HepG2 (cell line): Measurements from ENCODE around the gene DPH2. TPM values are rescaled to one million over a fixed set of nuclear protein-coding genes. Genes with fewer than 3 reads are reported as not detected.

Source experiments
- ERF ChIP-seq: IDR thresholded peaks from 2 replicates; pipeline ENCODE4 v1.6.1; 2018; ENCODE audit warnings: missing biosample characterization, missing genetic modification reagents
- HDAC2 ChIP-seq: sonication (generic); formaldehyde crosslinking; IDR thresholded peaks from 2 replicates; pipeline ENCODE4 v1.4.0; 2020; ENCODE audit warnings: missing genetic modification reagents
- HDAC6 ChIP-seq: fragments of 200-600 bp; sonication (generic); IDR thresholded peaks from 2 replicates; pipeline ENCODE4 v1.7.0; 2017; ENCODE audit warnings: mild to moderate bottlenecking, antibody characterized with exemption, low read length, low read depth
- IKZF1 ChIP-seq: fragments of 450-650 bp; IDR thresholded peaks from 2 replicates; pipeline ENCODE4 v1.7.1; 2016
- KLF11 ChIP-seq: IDR thresholded peaks from 2 replicates; pipeline ENCODE4 v1.6.1; 2016; ENCODE audit warnings: missing compliant biosample characterization
- PCBP2 ChIP-seq: fragments of 200-400 bp; formaldehyde crosslinking; optimal IDR thresholded peaks from 2 replicates; pipeline ENCODE3; 2018; ENCODE audit warnings: low read length, low read depth; ENCODE audit not compliant: poor library complexity, severe bottlenecking
- REPIN1 ChIP-seq: sonication (generic); formaldehyde crosslinking; IDR thresholded peaks from 2 replicates; pipeline ENCODE4 v1.8.0; 2022; ENCODE audit warnings: missing genetic modification reagents, low read depth, mild to moderate bottlenecking, borderline replicate concordance
- TAF1 ChIP-seq: sonication (generic); formaldehyde crosslinking; IDR thresholded peaks from 2 replicates; pipeline ENCODE4 v1.4.0; 2020; ENCODE audit warnings: missing genetic modification reagents
- TBP ChIP-seq: sonication (generic); formaldehyde crosslinking; IDR thresholded peaks from 2 replicates; pipeline ENCODE4 v1.5.0; 2020; ENCODE audit warnings: missing genetic modification reagents
- TMF1 ChIP-seq: sonication (generic); formaldehyde crosslinking; IDR thresholded peaks from 2 replicates; pipeline ENCODE4 v1.8.1; 2022; ENCODE audit warnings: low read depth, missing genetic modification reagents
- ZNF317 ChIP-seq: sonication (generic); formaldehyde crosslinking; IDR thresholded peaks from 2 replicates; pipeline ENCODE4 v1.5.0; 2020; ENCODE audit warnings: mild to moderate bottlenecking, missing genetic modification reagents
- ZNF34 ChIP-seq: sonication (generic); formaldehyde crosslinking; IDR thresholded peaks from 2 replicates; pipeline ENCODE4 v1.4.0; 2020; ENCODE audit warnings: mild to moderate bottlenecking, missing genetic modification reagents, borderline replicate concordance
- ZNF350 ChIP-seq: sonication (generic); formaldehyde crosslinking; IDR thresholded peaks from 2 replicates; pipeline ENCODE4 v1.4.0; 2020; ENCODE audit warnings: mild to moderate bottlenecking, low read depth, missing genetic modification reagents, borderline replicate concordance
- ZNF501 ChIP-seq: sonication (generic); formaldehyde crosslinking; IDR thresholded peaks from 2 replicates; pipeline ENCODE4 v1.5.1; 2020; ENCODE audit warnings: mild to moderate bottlenecking, moderate library complexity, missing genetic modification reagents
- ZNF598 ChIP-seq: sonication (generic); formaldehyde crosslinking; IDR thresholded peaks from 2 replicates; pipeline ENCODE4 v1.5.1; 2020; ENCODE audit warnings: mild to moderate bottlenecking, missing genetic modification reagents, borderline replicate concordance
- polyA plus RNA-seq, 8 experiments: library from polyadenylated mRNA; depleted of rRNA in 3 of 8; stranded (reverse) in 7 of 8; unstranded in 1 of 8; fragments of >200 nt; fragmentation: Illumina TruSeq in 4 of 8; extraction: Trizol in 4 of 8; gene quantifications; 2 replicates each; pipeline versions ENCODE4 v1.2.1 to v1.2.3, GENCODE V29; 2011 to 2016; ENCODE audit warnings: low read depth in 4 of 8, missing spikeins in 1 of 8, mixed read lengths in 1 of 8; ENCODE audit not compliant: insufficient read depth in 1 of 8
- total RNA-seq, 5 experiments: library from RNA; depleted of rRNA; stranded (reverse); fragments of >200 nt; fragmentation: Illumina TruSeq; extraction: Trizol; gene quantifications; 2 replicates each; pipeline ENCODE4 v1.2.3, GENCODE V29; 2016; ENCODE audit warnings: low read depth in 1 of 5
- TF ChIP-seq, protein P1 (sequence below): sonication (generic); formaldehyde crosslinking; IDR thresholded peaks from 2 replicates; pipeline ENCODE4 v1.4.0; 2020; ENCODE audit warnings: missing genetic modification reagents
- TF ChIP-seq, protein P2 (sequence below): sonication (generic); formaldehyde crosslinking; IDR thresholded peaks from 2 replicates; pipeline ENCODE4 v1.4.0; 2020; ENCODE audit warnings: missing genetic modification reagents, borderline replicate concordance
- TF ChIP-seq, protein P3 (sequence below): sonication (generic); formaldehyde crosslinking; IDR thresholded peaks from 2 replicates; pipeline ENCODE4 v1.4.0; 2020; ENCODE audit warnings: missing genetic modification reagents
- TF ChIP-seq, protein P4 (sequence below): sonication (generic); formaldehyde crosslinking; IDR thresholded peaks from 2 replicates; pipeline ENCODE4 v1.5.0; 2020; ENCODE audit warnings: missing genetic modification reagents
- TF ChIP-seq, protein P5 (sequence below): sonication (generic); formaldehyde crosslinking; IDR thresholded peaks from 2 replicates; pipeline ENCODE4 v1.4.0; 2020; ENCODE audit warnings: mild to moderate bottlenecking, missing genetic modification reagents, borderline replicate concordance
- TF ChIP-seq, protein P6 (sequence below): IDR thresholded peaks from 2 replicates; pipeline ENCODE4 v1.6.1; 2016; ENCODE audit warnings: missing compliant biosample characterization, missing genetic modification reagents, borderline replicate concordance

The DPH2 gene
- total and polyA plus RNA-seq, 2 of the 13 experiments (the other 11 are each of a cell fraction or from before 2014, with no cell fraction given) = 32.2 to 38.3 TPM

DNA sequence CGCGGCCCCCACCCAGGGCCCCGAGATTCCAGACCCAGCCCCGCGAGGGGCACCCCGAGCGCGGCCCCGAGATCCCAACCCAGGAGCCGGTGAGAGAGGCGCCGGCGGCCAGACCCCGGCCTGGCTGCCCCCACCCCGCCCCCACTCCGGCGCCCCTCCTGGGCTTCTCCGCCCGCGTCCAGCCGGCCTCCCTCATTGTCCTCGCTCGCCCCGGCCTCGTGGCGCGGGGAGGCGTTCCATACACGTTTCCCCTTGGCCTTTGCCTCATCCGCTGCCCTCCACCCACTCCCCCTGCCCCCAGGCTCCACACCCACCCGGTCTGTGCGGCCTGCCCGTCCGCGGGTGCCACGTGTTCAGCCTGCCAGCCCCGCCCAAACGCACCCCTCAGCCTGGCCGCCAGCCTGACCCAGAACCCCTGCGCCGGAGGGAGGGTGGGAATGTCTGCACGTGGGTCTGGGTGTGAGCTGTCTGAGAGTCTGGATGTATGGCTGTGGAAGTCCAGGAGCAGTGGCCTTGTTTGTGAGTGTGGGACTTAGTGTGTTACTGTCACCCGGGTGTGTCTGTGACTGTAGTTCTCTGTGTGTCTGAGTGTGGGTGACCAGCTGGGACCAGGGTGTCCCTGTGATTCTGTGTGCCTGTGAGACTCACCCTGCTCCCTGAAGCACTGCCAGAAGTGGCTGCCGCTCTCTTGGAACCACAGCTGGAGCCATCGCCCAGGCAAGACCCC is 9.9 kb downstream of the DPH2 start (continued):
- TF ChIP-seq, protein P1, sequence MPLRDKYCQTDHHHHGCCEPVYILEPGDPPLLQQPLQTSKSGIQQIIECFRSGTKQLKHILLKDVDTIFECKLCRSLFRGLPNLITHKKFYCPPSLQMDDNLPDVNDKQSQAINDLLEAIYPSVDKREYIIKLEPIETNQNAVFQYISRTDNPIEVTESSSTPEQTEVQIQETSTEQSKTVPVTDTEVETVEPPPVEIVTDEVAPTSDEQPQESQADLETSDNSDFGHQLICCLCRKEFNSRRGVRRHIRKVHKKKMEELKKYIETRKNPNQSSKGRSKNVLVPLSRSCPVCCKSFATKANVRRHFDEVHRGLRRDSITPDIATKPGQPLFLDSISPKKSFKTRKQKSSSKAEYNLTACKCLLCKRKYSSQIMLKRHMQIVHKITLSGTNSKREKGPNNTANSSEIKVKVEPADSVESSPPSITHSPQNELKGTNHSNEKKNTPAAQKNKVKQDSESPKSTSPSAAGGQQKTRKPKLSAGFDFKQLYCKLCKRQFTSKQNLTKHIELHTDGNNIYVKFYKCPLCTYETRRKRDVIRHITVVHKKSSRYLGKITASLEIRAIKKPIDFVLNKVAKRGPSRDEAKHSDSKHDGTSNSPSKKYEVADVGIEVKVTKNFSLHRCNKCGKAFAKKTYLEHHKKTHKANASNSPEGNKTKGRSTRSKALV (CRISPR knock-in tag) = no peak
- no peak for TF ChIP-seq ZNF501 (CRISPR knock-in tag)
- TF ChIP-seq ZNF350 = 0 out of 2 replicates have a peak, but pooled peaks have one; percentile 28
- TF ChIP-seq ZNF598 (CRISPR knock-in tag) = peak; percentile 26; the same call in 1 of the 2 replicates
- TF ChIP-seq ZNF317 (CRISPR knock-in tag) = no peak
- TF ChIP-seq TBP (CRISPR knock-in tag) = no peak
- peak; percentile 40; the same call in 1 of the 2 replicates for TF ChIP-seq TAF1 (CRISPR knock-in tag)
- TF ChIP-seq, protein P2, sequence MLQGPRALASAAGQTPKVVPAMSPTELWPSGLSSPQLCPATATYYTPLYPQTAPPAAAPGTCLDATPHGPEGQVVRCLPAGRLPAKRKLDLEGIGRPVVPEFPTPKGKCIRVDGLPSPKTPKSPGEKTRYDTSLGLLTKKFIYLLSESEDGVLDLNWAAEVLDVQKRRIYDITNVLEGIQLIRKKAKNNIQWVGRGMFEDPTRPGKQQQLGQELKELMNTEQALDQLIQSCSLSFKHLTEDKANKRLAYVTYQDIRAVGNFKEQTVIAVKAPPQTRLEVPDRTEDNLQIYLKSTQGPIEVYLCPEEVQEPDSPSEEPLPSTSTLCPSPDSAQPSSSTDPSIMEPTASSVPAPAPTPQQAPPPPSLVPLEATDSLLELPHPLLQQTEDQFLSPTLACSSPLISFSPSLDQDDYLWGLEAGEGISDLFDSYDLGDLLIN (CRISPR knock-in tag) = no peak
- peak; percentile 65; the same call in 1 of the 2 replicates for TF ChIP-seq ZNF34 (CRISPR knock-in tag)
- TF ChIP-seq, protein P3, sequence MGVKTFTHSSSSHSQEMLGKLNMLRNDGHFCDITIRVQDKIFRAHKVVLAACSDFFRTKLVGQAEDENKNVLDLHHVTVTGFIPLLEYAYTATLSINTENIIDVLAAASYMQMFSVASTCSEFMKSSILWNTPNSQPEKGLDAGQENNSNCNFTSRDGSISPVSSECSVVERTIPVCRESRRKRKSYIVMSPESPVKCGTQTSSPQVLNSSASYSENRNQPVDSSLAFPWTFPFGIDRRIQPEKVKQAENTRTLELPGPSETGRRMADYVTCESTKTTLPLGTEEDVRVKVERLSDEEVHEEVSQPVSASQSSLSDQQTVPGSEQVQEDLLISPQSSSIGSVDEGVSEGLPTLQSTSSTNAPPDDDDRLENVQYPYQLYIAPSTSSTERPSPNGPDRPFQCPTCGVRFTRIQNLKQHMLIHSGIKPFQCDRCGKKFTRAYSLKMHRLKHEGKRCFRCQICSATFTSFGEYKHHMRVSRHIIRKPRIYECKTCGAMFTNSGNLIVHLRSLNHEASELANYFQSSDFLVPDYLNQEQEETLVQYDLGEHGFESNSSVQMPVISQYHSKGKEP (CRISPR knock-in tag) = no peak
- peak; percentile 50; the same call in 1 of the 2 replicates for TF ChIP-seq REPIN1 (CRISPR knock-in tag)
- TF ChIP-seq ERF (CRISPR knock-in tag) = peak; percentile 67; the same call in 1 of the 2 replicates
- TF ChIP-seq IKZF1 = no peak
- TF ChIP-seq, protein P4, sequence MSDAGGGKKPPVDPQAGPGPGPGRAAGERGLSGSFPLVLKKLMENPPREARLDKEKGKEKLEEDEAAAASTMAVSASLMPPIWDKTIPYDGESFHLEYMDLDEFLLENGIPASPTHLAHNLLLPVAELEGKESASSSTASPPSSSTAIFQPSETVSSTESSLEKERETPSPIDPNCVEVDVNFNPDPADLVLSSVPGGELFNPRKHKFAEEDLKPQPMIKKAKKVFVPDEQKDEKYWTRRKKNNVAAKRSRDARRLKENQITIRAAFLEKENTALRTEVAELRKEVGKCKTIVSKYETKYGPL = no peak
- TF ChIP-seq HDAC2 (CRISPR knock-in tag) = peak; percentile 50; the same call in 1 of the 2 replicates
- no peak for TF ChIP-seq KLF11 (CRISPR knock-in tag)
- 0 out of 2 replicates have a peak, but pooled peaks have one; percentile 49 for TF ChIP-seq TMF1 (CRISPR knock-in tag)
- TF ChIP-seq, protein P5, sequence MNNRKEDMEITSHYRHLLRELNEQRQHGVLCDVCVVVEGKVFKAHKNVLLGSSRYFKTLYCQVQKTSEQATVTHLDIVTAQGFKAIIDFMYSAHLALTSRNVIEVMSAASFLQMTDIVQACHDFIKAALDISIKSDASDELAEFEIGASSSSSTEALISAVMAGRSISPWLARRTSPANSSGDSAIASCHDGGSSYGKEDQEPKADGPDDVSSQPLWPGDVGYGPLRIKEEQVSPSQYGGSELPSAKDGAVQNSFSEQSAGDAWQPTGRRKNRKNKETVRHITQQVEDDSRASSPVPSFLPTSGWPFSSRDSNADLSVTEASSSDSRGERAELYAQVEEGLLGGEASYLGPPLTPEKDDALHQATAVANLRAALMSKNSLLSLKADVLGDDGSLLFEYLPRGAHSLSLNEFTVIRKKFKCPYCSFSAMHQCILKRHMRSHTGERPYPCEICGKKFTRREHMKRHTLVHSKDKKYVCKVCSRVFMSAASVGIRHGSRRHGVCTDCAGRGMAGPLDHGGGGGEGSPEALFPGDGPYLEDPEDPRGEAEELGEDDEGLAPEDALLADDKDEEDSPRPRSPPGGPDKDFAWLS (CRISPR knock-in tag) = peak; percentile 64; the same call in 1 of the 2 replicates
- no peak for TF ChIP-seq PCBP2
- TF ChIP-seq, protein P6, sequence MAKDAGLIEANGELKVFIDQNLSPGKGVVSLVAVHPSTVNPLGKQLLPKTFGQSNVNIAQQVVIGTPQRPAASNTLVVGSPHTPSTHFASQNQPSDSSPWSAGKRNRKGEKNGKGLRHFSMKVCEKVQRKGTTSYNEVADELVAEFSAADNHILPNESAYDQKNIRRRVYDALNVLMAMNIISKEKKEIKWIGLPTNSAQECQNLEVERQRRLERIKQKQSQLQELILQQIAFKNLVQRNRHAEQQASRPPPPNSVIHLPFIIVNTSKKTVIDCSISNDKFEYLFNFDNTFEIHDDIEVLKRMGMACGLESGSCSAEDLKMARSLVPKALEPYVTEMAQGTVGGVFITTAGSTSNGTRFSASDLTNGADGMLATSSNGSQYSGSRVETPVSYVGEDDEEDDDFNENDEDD (CRISPR knock-in tag) = peak; percentile 89
- TF ChIP-seq HDAC6 = no peak
